Mesodermal cell (in vitro differentiated cells): ENCODE measurements around the gene SLC38A3.

ENCODE experiments used
- H3K27ac ChIP-seq: 2 replicates; pipeline ENCODE4 v1.7.0; 2013; ENCODE audit warnings: mild to moderate bottlenecking, low read depth, low read length, moderate library complexity; ENCODE audit not compliant: severe bottlenecking
- H3K36me3 ChIP-seq: 2 replicates; pipeline ENCODE4 v1.7.1; 2013; ENCODE audit warnings: mild to moderate bottlenecking, low read length, moderate library complexity; ENCODE audit not compliant: control insufficient read depth, insufficient read depth
- H3K4me1 ChIP-seq: one replicate; pipeline ENCODE4 v1.7.1; 2013; ENCODE audit warnings: mild to moderate bottlenecking, low read length; ENCODE audit not compliant: insufficient read depth, control insufficient read depth, poor library complexity, severe bottlenecking
- H3K4me3 ChIP-seq: 2 replicates; pipeline ENCODE4 v1.7.0; 2013; ENCODE audit warnings: low read length, control low read depth, mild to moderate bottlenecking; ENCODE audit not compliant: insufficient read depth, poor library complexity, severe bottlenecking; ENCODE audit errors: extremely low read depth
- H3K9me3 ChIP-seq: 2 replicates; pipeline ENCODE4 v1.7.1; 2013; ENCODE audit warnings: mild to moderate bottlenecking, low read length, moderate library complexity; ENCODE audit not compliant: control insufficient read depth
- WGBS, 2 experiments: methylation state at CpG; one replicate each; pipeline ENCODE4 v1.1.5; 2013; ENCODE audit warnings: missing lambda C conversion rate in 2 of 2; ENCODE audit not compliant: insufficient coverage in 2 of 2; 5-methylcytosine and 5-hydroxymethylcytosine counted together

The SLC38A3 gene

GRCh38 chr3:50254577-50255250 is 49.6 kb downstream of the SLC38A3 start:
- Histone ChIP-seq H3K4me1 (peaks cover 65% of the 10 kb centered on the region), H3K9me3 (no peaks in the 10 kb centered on the region), H3K4me3 (no peak overlapping the region), H3K36me3 (peaks cover 89% of the 10 kb centered on the region), H3K27ac (peak overlapping the region; percentile 69)
- 93 to 96% methylated on average over 8 of the region's 8 CpGs for WGBS, 2 experiments

- WGBS, 2 experiments, result 95 to 99% methylated on average over 9 of the region's 9 CpGs
- peaks cover 83% of the 10 kb centered on the region for H3K36me3 ChIP-seq
- peaks cover 68% of the 10 kb centered on the region for H3K4me1 ChIP-seq
- H3K9me3 ChIP-seq, result no peaks in the 10 kb centered on the region
- H3K4me3 ChIP-seq, result no peak overlapping the region
- H3K27ac ChIP-seq, result peak overlapping the region; percentile 69
Measured at GRCh38 chr3:50255251-50255615, 50.2 kb downstream of the SLC38A3 start.

GRCh38 chr3:50256978-50257890 is 52.2 kb downstream of the SLC38A3 start:
- peaks cover 64% of the 10 kb centered on the region for H3K36me3 ChIP-seq
- H3K4me3 ChIP-seq, result no peak overlapping the region
- H3K27ac ChIP-seq, result peak overlapping the region; percentile 81
- 90 to 92% methylated on average over 16 to 19 of the region's 20 CpGs for WGBS, 2 experiments
- peaks cover 71% of the 10 kb centered on the region for H3K4me1 ChIP-seq
- no peaks in the 10 kb centered on the region for H3K9me3 ChIP-seq

- H3K4me1 ChIP-seq, result peaks cover 71% of the 10 kb centered on the region
- peak overlapping the region; percentile 81 for H3K27ac ChIP-seq
- H3K36me3 ChIP-seq, result peaks cover 58% of the 10 kb centered on the region
- 67 to 75% methylated on average over 5 to 7 of the region's 17 CpGs for WGBS, 2 experiments
- no peak overlapping the region for H3K4me3 ChIP-seq
- H3K9me3 ChIP-seq, result no peaks in the 10 kb centered on the region
Measured at GRCh38 chr3:50258029-50258680, 53.1 kb downstream of the SLC38A3 start.

- Histone ChIP-seq H3K4me1 (peaks cover 71% of the 10 kb centered on the region), H3K27ac (peak overlapping the region; percentile 99), H3K4me3 (no peak overlapping the region), H3K9me3 (no peaks in the 10 kb centered on the region), H3K36me3 (peaks cover 54% of the 10 kb centered on the region)
- WGBS, 2 experiments, result 90 to 92% methylated on average over 13 to 15 of the region's 16 CpGs
Measured at GRCh38 chr3:50258979-50259378, 53.9 kb downstream of the SLC38A3 start.

- WGBS, 2 experiments, result 68 to 72% methylated on average over 14 to 17 of the region's 18 CpGs
- Histone ChIP-seq H3K36me3 (peaks cover 48% of the 10 kb centered on the region), H3K27ac (peak overlapping the region; percentile 99), H3K4me1 (peaks cover 70% of the 10 kb centered on the region), H3K4me3 (no peak overlapping the region), H3K9me3 (no peaks in the 10 kb centered on the region)
Measured at GRCh38 chr3:50259432-50260026, 54.5 kb downstream of the SLC38A3 start.

GRCh38 chr3:50260027-50260941 is 55.2 kb downstream of the SLC38A3 start:
- Histone ChIP-seq H3K4me1 (peaks cover 64% of the 10 kb centered on the region), H3K27ac (peak overlapping the region; percentile 99), H3K36me3 (peaks cover 41% of the 10 kb centered on the region), H3K9me3 (no peaks in the 10 kb centered on the region), H3K4me3 (peak overlapping the region; percentile 25)
- WGBS, 2 experiments, result 4% methylated on average over 45 to 59 of the region's 70 CpGs

- Histone ChIP-seq H3K4me3 (peak overlapping the region; percentile 25), H3K36me3 (peaks cover 34% of the 10 kb centered on the region), H3K4me1 (peaks cover 69% of the 10 kb centered on the region), H3K27ac (peak overlapping the region; percentile 99), H3K9me3 (no peaks in the 10 kb centered on the region)
- 74 to 88% methylated on average over 3 to 4 of the region's 5 CpGs for WGBS, 2 experiments
Measured at GRCh38 chr3:50260942-50261441, 55.9 kb downstream of the SLC38A3 start.

GRCh38 chr3:50261505-50261904 is 56.4 kb downstream of the SLC38A3 start:
- Histone ChIP-seq H3K27ac (peak overlapping the region; percentile 99), H3K4me1 (peaks cover 73% of the 10 kb centered on the region), H3K9me3 (no peaks in the 10 kb centered on the region), H3K36me3 (peaks cover 29% of the 10 kb centered on the region), H3K4me3 (no peak overlapping the region)
- WGBS, 2 experiments, result 100% methylated on average over 1 of the region's 2 CpGs; no CpG with 5 or more reads in 1 of the 2 experiments
